NCI-H460 (cell line): ENCODE data around the gene GSTT2B. TPM values are rescaled to one million over a fixed set of nuclear protein-coding genes. Genes with fewer than 3 reads are reported as not detected.
"Not testable (repeated sequence)": the region's sequence is repeated elsewhere in the genome, so short reads cannot be mapped to it uniquely, and the experiment has no call there.

ENCODE experiments used
- DNase-seq: peaks from one replicate; pipeline ENCODE4 v3.0.0-alpha.2; 2016; ENCODE audit warnings: low read depth; ENCODE audit errors: extremely low read depth
- polyA plus RNA-seq: library from polyadenylated mRNA; depleted of rRNA; stranded (reverse); fragments of >200 nt; gene quantifications from 2 replicates; pipeline ENCODE4 v1.2.3, GENCODE V29; 2014; cell fraction: nucleus; rRNA removed
- total RNA-seq: library from RNA; depleted of rRNA; stranded (reverse); fragments of >200 nt; shearing (Covaris generic); gene quantifications from 2 replicates; pipeline ENCODE4 v1.2.3, GENCODE V29; 2014; rRNA removed

GSTT2B gene, protein sequence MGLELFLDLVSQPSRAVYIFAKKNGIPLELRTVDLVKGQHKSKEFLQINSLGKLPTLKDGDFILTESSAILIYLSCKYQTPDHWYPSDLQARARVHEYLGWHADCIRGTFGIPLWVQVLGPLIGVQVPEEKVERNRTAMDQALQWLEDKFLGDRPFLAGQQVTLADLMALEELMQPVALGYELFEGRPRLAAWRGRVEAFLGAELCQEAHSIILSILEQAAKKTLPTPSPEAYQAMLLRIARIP
- total RNA-seq, result 1.2 TPM in 1 of 2 replicates, not detected in the other
- polyA plus RNA-seq, result 5.8 and 9.2 TPM in 2 replicates

DNA sequence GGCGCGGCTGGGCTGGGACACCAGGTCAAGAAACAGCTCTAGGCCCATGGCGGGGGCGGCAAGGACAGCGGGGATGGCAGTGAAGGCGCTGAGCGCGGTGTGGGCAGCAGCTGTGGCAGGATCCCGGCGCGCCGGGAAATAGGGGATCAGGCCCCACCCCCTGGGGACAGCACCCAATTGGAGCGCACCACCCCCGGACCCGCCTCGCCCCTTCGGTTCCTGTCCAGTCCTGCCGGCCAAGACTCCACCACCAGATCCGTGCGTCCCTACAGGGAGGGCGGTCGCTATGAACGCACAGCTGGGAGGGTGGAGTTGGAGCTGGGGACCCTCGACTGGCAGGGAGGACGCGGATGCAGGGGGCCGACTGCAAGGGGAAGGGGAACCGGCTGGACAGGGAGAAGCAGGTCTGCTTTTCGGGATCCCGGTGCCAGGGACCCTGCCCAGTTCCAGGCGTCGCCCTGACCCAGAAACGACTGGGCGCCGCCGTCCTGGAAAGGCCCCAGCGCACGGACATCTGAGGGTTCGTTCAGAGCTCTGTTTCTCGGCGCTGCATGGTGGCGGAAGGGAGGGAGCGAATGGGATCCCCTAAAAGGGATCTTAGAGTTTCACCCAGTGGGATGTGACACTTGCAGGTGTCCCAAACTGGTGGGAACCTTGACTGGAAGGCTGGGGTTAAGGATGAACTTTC lies at the start of gene GSTT2B:
TSS of gene GSTT2B (minus strand) at position 112 of the 688 bp plus-strand sequence. CDS start at position 48, 64 bp downstream.
- DNase-seq, result not testable (repeated sequence)

- DNase-seq, result no peak
Measured at GRCh38 chr22:24010018-24010391, 49.0 kb upstream of the GSTT2B start.

GRCh38 chr22:24009227-24010017 lies 48.4 kb upstream of the GSTT2B start:
- no peak for DNase-seq

DNA sequence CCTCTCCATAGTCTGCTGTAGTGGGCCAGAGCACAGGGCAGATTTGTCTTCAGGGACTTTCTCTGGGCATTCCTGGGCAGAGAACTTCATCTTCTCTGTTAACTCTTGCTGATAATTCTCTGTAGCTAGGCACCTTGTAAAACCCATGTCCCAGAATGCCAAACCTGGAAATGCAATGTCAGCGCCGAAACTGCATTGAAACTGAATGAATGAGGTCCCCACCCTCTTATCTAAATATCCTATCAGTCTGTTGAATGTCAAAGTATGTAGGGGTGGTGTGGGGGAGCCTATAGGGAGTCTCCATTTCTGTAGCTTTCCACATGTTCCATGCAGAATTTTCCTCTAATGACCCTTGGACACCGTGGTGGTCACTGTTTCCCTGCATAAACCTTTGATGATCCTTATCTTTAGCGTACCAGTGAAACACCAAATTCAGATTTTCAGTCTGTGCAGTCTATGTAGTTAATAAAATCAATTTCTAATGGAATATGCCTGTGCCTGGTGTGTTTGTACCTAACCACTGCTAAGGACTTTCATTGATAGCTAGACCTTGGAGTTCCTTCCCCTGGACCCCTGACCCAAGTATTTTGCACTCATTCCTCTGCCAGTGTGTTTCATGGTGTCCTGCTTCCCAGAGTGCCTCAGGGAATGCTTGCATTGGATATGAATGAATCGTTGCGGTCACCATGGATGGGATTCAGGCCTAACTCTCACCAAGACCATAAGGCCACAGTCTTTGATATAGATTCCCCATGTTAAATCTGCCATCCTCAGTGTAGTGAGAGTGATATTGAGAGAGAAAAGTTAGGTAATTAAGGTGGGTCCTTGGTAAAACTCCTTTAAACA lies 47.6 kb upstream of the GSTT2B start:
- DNase-seq, result no peak

DNA sequence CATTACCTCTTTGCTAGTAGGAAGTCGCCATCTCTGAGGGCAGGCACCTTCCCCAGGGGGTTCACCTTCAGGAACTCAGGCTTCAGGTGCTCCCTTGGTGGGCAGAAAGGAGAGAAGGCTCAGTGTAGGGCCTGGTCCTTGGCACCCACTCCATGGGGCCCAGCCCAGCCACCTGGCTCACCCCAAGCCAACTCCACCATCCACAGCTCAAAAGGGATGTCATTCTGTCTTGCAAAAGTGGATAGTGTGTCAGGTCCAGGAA lies 47.0 kb upstream of the GSTT2B start:
- no peak for DNase-seq

- no peak for DNase-seq
Measured at GRCh38 chr22:24007253-24008021, 46.4 kb upstream of the GSTT2B start.

- no peak for DNase-seq
Measured at GRCh38 chr22:24006914-24007214, 45.9 kb upstream of the GSTT2B start.

GRCh38 chr22:24006207-24006913 lies 45.4 kb upstream of the GSTT2B start:
- no peak for DNase-seq

DNA sequence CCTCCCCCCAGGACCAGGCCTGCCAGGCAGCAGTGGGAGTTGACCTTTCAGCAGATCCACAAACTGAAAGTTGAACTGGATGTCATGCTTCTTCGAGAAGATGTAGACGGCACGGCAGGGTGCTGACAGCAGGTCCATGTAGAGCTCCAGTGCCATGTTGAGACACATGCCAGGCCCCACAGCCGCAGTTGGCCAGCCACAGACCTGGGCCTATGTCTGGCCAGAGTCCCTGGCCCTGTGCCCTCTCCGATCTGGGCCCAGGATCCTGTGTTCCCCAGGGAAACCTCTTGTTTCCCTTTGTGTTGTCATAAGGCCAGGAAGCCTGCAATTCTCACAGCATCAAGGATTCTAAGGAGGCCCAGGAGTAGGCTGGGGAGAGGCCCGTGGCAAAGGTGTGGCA lies 44.2 kb upstream of the GSTT2B start, which contains the start of gene GSTT4:
TSS of gene GSTT4 (minus strand) at position 253 of the 400 bp plus-strand sequence. CDS start at position 156, 97 bp downstream.
- no peak for DNase-seq

DNA sequence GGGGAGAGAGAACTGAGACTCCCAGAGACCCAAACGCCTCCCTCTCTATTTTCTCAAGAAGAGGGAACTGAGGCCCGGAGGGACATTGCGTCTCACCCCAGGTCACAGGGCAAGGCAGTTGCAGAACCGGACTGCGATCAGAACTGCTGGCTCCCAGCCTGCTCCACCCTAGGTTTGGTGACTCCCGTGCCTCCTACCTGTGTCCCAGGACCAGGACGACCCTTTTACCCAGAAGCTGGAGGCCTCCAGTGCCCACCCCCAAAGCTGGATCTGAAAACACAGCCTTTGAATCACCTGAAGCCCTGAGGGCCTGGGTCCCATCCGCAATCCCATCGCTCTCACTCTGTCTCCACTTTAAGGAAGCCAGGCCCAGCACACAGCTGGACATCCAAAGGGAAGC lies 42.9 kb upstream of the GSTT2B start:
- no peak for DNase-seq

DNA sequence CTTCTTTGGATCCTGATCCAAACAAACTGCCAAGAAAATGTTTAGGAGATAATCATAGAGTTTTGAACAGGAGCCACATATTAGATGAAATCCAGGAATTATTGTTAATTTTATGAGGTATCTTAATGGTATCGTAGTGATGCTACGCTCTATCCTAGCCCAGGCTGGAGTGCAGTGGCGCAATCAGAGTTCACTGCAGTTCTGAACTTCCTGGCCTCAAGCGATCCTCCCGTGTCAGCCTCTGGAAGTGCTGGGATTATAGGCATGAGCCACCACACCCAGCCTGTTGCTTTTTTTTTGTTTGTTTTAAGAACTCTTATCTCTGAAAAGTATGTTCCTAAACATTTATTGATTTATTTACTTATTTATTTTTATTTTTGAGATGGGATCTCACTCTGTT lies 41.9 kb upstream of the GSTT2B start:
- no peak for DNase-seq

- no peak for DNase-seq
Measured at GRCh38 chr22:24002272-24002671, 41.3 kb upstream of the GSTT2B start.

GRCh38 chr22:24001314-24001713 lies 40.3 kb upstream of the GSTT2B start:
- DNase-seq, result no peak

- not testable (repeated sequence) for DNase-seq
Measured at GRCh38 chr22:23999779-24000178, 38.8 kb upstream of the GSTT2B start.

DNA sequence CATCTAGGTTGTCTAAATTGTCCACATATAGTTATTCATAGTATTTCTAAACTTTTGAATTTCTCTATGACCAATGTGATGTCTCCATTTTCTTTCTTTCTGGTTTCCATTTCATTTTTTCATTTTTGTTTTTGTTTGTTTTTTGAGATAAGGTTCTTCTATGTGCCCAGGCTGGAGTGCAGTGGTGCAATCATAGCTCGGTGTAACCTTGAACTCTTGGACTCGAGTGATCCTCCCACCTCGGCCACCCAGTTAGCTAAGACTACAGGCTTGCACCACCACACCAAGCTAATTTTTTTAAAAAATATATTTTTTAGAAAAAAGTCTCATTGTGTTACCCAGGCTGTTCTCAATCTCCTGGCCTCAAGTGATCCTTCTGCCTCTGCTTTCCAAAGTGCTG lies 36.1 kb upstream of the GSTT2B start:
- DNase-seq, result no peak

GRCh38 chr22:23993581-23994177 lies 32.7 kb upstream of the GSTT2B start:
- DNase-seq, result not testable (repeated sequence)

DNA sequence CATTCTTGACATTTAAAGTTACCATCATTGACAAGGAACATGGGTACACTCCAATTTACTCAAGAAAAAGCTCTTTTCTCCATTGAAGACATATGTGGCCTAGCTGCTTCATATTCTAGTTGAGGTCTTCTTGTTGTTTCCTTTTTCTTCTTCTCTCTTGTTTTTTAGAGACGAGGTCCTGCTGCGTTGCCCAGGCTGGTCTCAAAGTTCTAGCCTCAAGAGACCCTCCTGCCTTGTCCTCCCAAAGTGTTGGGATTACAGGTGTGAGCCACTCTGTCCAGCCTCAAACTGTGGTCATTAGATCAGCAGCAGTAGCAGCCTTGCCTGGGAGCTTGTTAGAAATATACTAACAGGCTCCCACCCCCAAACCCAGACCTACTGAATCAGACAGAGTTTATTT lies 32.1 kb upstream of the GSTT2B start:
- DNase-seq, result not testable (repeated sequence)

GRCh38 chr22:23989583-23990244 lies 28.7 kb upstream of the GSTT2B start:
- DNase-seq, result not testable (repeated sequence)
